Measurements from ENCODE around the gene OSBPL10.

The OSBPL10 gene

DNA sequence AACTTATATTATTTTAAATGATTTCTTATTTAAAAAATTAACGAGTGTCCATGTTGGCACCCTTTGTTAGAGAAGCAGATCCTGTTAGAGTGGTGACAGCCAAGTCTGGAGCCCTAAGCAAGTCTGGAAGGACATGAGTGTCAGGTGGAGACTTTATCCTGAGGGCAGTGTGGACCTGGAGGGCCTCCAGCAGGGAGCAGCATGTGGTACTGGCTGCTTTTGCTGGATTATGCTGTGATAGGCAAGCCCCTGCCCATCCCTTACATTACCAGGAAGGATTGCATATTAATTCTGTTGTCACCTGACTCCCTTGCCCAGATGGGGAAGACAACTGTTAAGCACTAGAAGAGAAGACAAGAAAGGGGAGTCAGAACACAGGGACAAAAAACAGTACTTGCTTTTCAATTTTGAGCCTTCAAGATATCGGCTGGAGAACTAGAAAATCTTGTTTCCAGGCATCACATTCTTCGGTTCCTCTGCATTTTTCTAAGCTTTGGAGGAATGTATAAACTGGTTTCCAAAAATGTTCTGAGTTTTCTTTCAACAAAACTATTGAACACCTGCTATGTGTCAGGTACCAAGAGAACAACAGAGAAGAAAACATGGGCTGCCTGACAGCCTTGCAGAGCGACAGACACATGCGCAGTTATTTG lies 23.2 kb upstream of the OSBPL10 start:
- TF ChIP-seq, protein P1, sequence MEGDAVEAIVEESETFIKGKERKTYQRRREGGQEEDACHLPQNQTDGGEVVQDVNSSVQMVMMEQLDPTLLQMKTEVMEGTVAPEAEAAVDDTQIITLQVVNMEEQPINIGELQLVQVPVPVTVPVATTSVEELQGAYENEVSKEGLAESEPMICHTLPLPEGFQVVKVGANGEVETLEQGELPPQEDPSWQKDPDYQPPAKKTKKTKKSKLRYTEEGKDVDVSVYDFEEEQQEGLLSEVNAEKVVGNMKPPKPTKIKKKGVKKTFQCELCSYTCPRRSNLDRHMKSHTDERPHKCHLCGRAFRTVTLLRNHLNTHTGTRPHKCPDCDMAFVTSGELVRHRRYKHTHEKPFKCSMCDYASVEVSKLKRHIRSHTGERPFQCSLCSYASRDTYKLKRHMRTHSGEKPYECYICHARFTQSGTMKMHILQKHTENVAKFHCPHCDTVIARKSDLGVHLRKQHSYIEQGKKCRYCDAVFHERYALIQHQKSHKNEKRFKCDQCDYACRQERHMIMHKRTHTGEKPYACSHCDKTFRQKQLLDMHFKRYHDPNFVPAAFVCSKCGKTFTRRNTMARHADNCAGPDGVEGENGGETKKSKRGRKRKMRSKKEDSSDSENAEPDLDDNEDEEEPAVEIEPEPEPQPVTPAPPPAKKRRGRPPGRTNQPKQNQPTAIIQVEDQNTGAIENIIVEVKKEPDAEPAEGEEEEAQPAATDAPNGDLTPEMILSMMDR (IDR thresholded peaks at IDR 0.05): no peak
- no peak overlapping the region for H3K4me3 Mint-ChIP-seq
- H3K27ac Mint-ChIP-seq: no peak overlapping the region
- no peak for DNase-seq
- H3K9me3 Mint-ChIP-seq: no peaks in the 10 kb centered on the region
- H3K4me1 Mint-ChIP-seq: peaks cover 26% of the 10 kb centered on the region
- H3K36me3 Mint-ChIP-seq (ENCODE audit: low read depth): no peaks in the 10 kb centered on the region
- H3K27me3 Mint-ChIP-seq (ENCODE audit: low read depth, poor library complexity): peaks cover 5% of the 10 kb centered on the region

DNA sequence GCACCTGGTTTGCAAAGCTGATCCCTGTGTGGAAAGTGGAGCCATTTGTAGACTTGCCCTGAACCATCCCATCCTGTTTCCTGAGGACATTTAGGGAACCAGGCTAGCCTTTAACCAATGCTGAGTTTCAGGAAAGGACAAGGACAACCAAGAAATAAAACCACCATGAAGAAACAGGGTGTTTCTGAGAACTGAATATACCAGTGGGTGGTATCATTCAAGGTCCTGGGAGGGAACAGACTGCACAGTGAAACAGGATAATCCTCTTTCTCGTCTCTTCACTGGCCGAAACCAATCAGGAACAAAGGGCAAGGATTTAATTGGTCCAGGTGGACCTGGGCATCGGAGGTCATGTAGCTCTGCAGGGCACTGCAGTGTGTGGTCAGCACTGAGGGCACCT lies 22.3 kb upstream of the OSBPL10 start:
- Mint-ChIP-seq H3K27ac (no peak overlapping the region), H3K9me3 (no peaks in the 10 kb centered on the region), H3K36me3 (ENCODE audit: low read depth) (no peaks in the 10 kb centered on the region), H3K4me1 (peaks cover 26% of the 10 kb centered on the region), H3K4me3 (no peak overlapping the region), H3K27me3 (ENCODE audit: low read depth, poor library complexity) (peaks cover 5% of the 10 kb centered on the region)
- TF ChIP-seq, protein P1 (IDR thresholded peaks at IDR 0.05): no peak
- DNase-seq: no peak

DNA sequence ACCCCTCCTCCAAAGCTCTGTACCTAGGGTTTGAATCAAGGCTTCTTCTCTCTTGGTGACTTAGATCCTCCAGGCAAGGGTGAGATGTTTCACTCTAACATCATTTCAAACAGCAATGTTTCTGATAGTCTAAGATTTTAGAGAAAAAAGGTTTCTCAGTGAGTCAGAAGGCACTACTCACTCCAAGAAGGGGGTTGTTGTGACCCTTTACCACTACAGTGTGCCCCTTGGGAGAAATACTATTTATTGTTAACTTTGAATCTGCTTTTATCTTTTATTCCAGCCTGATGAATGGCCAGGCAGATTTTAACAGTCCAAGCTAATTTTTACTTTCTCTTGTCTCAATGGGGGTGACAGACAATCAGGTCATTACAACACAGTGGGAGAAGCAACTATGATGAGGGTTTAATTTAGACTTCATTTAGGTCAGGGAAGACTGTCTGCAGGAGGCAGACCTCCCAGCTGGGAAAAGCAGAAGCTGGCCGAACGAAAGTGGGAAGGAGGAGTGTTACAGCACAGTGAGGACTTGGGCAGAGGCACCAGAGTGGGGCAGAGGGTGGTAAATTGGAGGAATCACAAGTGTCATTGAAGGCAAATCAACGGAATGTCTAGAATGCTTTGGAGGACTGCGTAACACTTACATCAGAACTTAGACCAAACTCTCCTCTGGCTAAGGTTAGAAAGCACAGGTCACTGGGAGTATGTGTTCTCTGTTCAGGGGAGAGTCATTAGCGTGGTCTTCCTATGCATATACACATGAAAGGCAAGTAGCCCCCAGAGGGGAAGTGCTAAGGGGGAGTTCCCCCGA lies 21.7 kb upstream of the OSBPL10 start:
- peaks cover 26% of the 10 kb centered on the region for H3K4me1 Mint-ChIP-seq
- H3K27me3 Mint-ChIP-seq (ENCODE audit: low read depth, poor library complexity): peaks cover 5% of the 10 kb centered on the region
- no peak overlapping the region for H3K27ac Mint-ChIP-seq
- no peaks in the 10 kb centered on the region for H3K9me3 Mint-ChIP-seq
- no peaks in the 10 kb centered on the region for H3K36me3 Mint-ChIP-seq (ENCODE audit: low read depth)
- TF ChIP-seq, protein P1 (IDR thresholded peaks at IDR 0.05): no peak
- H3K4me3 Mint-ChIP-seq: no peak overlapping the region
- no peak for DNase-seq

DNA sequence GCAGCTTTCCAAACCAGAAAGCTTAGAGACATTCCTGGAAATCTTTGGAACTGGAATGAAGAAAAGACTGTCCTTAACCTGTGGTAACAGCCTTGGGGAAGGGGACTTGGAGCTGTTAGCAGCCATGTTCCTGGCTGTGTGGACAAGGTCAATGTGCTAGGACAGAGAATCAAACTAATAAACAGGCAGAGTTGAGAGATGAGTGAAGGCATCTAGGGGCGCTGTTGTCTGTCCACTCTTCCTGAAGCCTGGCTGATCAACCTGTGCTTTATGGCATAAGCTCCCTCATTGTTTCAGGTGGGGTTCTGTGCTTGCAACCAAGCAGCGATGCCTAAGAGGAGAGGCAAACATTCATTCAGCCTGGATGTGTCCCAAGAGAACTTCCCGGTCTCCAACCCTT lies 19.8 kb upstream of the OSBPL10 start:
- Mint-ChIP-seq H3K36me3 (ENCODE audit: low read depth) (no peaks in the 10 kb centered on the region), H3K4me1 (peaks cover 23% of the 10 kb centered on the region), H3K27ac (no peak overlapping the region), H3K27me3 (ENCODE audit: low read depth, poor library complexity) (peaks cover 9% of the 10 kb centered on the region), H3K4me3 (no peak overlapping the region), H3K9me3 (peaks cover 3% of the 10 kb centered on the region)
- DNase-seq: no peak
- TF ChIP-seq, protein P1 (IDR thresholded peaks at IDR 0.05): no peak

DNA sequence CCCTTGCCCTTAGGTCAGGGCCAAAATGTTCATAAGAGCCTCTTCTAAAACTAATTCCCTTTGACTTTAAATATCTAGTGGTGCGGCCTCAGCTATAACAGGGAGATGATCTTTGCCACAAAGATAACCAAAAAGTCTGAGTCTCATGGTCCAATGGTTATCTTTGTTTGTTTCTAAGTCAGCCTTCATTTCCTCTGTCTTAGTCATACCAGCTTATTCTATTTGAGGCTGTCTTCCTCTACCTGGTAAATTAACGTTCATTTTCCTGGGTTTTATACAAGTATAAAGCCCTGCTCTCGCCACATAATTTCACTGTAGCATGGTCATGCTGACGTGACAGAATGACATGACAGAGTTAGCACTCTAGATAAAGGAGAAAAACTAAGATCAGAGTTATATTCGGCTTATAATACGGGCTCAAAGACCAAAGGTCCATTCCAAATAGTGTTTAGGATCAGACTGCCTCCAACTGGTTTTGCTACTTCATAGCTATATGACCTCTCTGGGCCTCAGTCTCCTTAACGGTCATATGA lies 18.9 kb upstream of the OSBPL10 start:
- TF ChIP-seq, protein P1 (IDR thresholded peaks at IDR 0.05): no peak
- no peak for DNase-seq
- H3K4me3 Mint-ChIP-seq: no peak overlapping the region
- H3K36me3 Mint-ChIP-seq (ENCODE audit: low read depth): peaks cover under 1% of the 10 kb centered on the region
- peaks cover 9% of the 10 kb centered on the region for H3K27me3 Mint-ChIP-seq (ENCODE audit: low read depth, poor library complexity)
- no peak overlapping the region for H3K27ac Mint-ChIP-seq
- peaks cover 23% of the 10 kb centered on the region for H3K4me1 Mint-ChIP-seq
- peaks cover 10% of the 10 kb centered on the region for H3K9me3 Mint-ChIP-seq

Measured in nephron progenitor cell (in vitro differentiated cells).